Tibial nerve (tissue), 4 donors: ENCODE measurements around the gene PITPNM3. TPM values are rescaled to one million over a fixed set of nuclear protein-coding genes. Genes with fewer than 3 reads are reported as not detected.

ENCODE experiments used
- DNase-seq, 2 donors: peaks; one replicate each; pipeline ENCODE4 v3.0.0-alpha.2; 2019; ENCODE audit warnings: low spot score in 2 of 2
- H3K27ac ChIP-seq, 4 donors: fragments of 200-600 bp; sonication (generic) in 3 of 4; one replicate each; pipeline ENCODE4 v1.5.1; 2017 to 2019; ENCODE audit warnings: mild to moderate bottlenecking in 1 of 4
- H3K27me3 ChIP-seq, 2 donors: fragments of 200-600 bp; sonication (generic) in 1 of 2; one replicate each; pipeline versions ENCODE4 v1.5.1 to v1.6.0; 2017 to 2019
- H3K36me3 ChIP-seq, 3 donors: fragments of 200-600 bp; sonication (generic); one replicate each; pipeline ENCODE4 v1.5.1; 2018 to 2019
- H3K4me1 ChIP-seq, 4 donors: fragments of 200-600 bp; sonication (generic) in 3 of 4; one replicate each; pipeline ENCODE4 v1.5.1; 2017 to 2019
- H3K4me3 ChIP-seq, 4 donors: fragments of 200-600 bp; sonication (generic) in 3 of 4; one replicate each; pipeline ENCODE4 v1.5.1; 2017 to 2019; ENCODE audit warnings: mild to moderate bottlenecking in 1 of 4, moderate library complexity in 1 of 4
- H3K9me3 ChIP-seq, 4 donors: fragments of 200-600 bp; sonication (generic) in 3 of 4; one replicate each; pipeline ENCODE4 v1.5.1; 2017 to 2019
- CTCF ChIP-seq, 5 experiments: fragments of 200-600 bp in 3 of 5; fragments of 450-650 bp in 2 of 5; sonication (generic) in 3 of 5; IDR thresholded peaks; one replicate each; pipeline ENCODE4 v1.5.1; 2016 to 2019; ENCODE audit warnings: antibody characterized with exemption in 5 of 5, mild to moderate bottlenecking in 3 of 5, moderate library complexity in 2 of 5
- EP300 ChIP-seq, 2 donors: sonication (generic); formaldehyde crosslinking; IDR thresholded peaks; one replicate each; pipeline ENCODE4 v1.6.1; 2017; ENCODE audit warnings: antibody characterized with exemption in 2 of 2, mild to moderate bottlenecking in 1 of 2
- POLR2A ChIP-seq, 2 donors: fragments of 450-650 bp; IDR thresholded peaks; one replicate each; pipeline ENCODE4 v1.6.1; 2017; ENCODE audit warnings: antibody characterized with exemption in 2 of 2, mild to moderate bottlenecking in 2 of 2, moderate library complexity in 2 of 2
- WGBS, 2 donors: methylation state at CpG; one replicate each; pipeline ENCODE4 v1.1.5; 2018; 5-methylcytosine and 5-hydroxymethylcytosine counted together
- total RNA-seq, 4 donors: library from RNA; depleted of rRNA; stranded (reverse); fragments of >200 nt; gene quantifications; one replicate each; pipeline ENCODE4 v1.1.0, GENCODE V29; 2016

The PITPNM3 gene
- total RNA-seq, 4 donors from 2014 or later = 0.90 to 5.2 (median 2.3) TPM

- H3K9me3 ChIP-seq = peaks cover 0 to 7% (median 0%) of the 10 kb centered on the region in 4 donors
- TF ChIP-seq EP300 (IDR thresholded peaks at IDR 0.05) (no peak), CTCF (IDR thresholded peaks at IDR 0.05) (no peak), POLR2A (IDR thresholded peaks at IDR 0.05) (no peak)
- no peak for DNase-seq
- 77 to 80% methylated on average over 19 of the region's 19 CpGs for WGBS, 2 donors
- H3K4me1 ChIP-seq = no peaks in the 10 kb centered on the region
- H3K27me3 ChIP-seq = no peaks in the 10 kb centered on the region
- no peak overlapping the region for H3K4me3 ChIP-seq
- H3K36me3 ChIP-seq = peaks cover 0 to 35% (median 0%) of the 10 kb centered on the region in 3 donors
- H3K27ac ChIP-seq = no peak overlapping the region
These were observed 91.0 kb downstream of the PITPNM3 start for GRCh38 chr17:6465206-6466003.

GRCh38 chr17:6464446-6465041, 91.8 kb downstream of the PITPNM3 start:
- Histone ChIP-seq H3K4me1 (no peaks in the 10 kb centered on the region), H3K36me3 (peaks cover 0 to 35% (median 0%) of the 10 kb centered on the region in 3 donors), H3K27me3 (no peaks in the 10 kb centered on the region), H3K9me3 (peaks cover 0 to 7% (median 0%) of the 10 kb centered on the region in 4 donors), H3K4me3 (no peak overlapping the region), H3K27ac (no peak overlapping the region)
- TF ChIP-seq EP300 (IDR thresholded peaks at IDR 0.05) (no peak), CTCF (IDR thresholded peaks at IDR 0.05) (no peak), POLR2A (IDR thresholded peaks at IDR 0.05) (no peak)
- DNase-seq = no peak
- 89% methylated on average over 12 to 14 of the region's 14 CpGs for WGBS, 2 donors

DNA sequence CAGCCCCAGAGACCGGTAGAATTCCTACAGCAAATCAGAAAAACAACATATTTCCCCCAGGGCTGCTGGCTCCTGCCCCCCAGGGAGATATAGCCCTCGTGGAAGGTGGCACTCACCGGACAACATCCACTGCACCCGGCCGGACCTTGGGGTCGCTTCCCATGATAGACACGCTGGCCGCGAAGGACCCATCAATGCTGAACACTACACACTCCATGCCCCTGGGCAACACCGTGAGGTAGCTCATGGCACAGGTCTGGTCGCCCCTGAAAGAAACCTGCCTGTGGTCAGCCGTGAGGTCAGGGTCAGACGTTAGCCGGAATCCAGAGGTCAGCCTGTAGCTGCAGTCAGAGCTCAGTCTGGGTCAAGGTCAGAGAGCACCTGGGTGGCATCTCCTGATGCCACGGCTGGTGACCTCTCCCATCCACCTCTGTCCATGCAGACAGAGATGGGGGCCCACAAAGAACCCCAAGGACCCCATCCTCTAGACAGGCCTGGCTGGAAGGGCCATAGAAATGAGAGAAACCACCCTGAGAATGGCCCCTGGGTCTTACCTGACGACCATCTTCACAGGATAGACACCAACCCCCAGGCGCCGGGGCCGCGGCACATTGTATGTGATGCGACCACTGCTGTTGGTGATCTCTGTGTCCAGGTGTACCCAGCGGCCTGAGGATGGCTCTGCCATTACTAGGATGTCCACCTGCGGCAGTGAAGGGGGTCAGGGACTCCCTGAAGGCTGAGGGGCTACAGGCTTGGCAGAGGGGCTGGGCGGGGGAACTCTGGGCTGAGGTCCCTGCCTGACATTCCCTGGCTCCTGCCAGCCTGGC, 92.5 kb downstream of the PITPNM3 start:
- Histone ChIP-seq H3K36me3 (peaks cover 0 to 31% (median 0%) of the 10 kb centered on the region in 3 donors), H3K4me3 (no peak overlapping the region), H3K27me3 (no peaks in the 10 kb centered on the region), H3K27ac (no peak overlapping the region), H3K9me3 (peaks cover 0 to 7% (median 0%) of the 10 kb centered on the region in 4 donors), H3K4me1 (no peaks in the 10 kb centered on the region)
- no peak for DNase-seq
- TF ChIP-seq CTCF (IDR thresholded peaks at IDR 0.05) (no peak), EP300 (IDR thresholded peaks at IDR 0.05) (no peak), POLR2A (IDR thresholded peaks at IDR 0.05) (no peak)
- WGBS, 2 donors = 87 to 91% methylated on average over 23 of the region's 24 CpGs

DNA sequence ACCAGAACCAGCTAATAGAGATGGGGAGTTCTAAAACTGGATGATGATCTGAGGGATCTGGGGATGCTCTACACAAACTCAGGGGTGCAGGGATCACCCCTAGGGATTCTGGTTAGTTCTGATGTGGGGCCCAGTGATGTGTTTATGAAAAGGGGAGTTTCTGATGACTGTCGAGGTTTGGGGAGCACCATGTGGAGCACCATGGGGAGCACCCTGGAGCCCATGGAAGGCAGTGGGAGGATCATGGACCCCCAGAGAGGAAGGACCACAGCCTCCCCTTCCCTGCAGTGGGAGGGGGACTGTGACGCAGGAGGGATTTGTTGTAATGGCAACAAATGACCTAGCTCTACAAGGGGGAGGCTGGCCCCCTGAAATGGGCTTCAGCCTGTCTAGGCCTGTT, 93.7 kb downstream of the PITPNM3 start:
- TF ChIP-seq CTCF (IDR thresholded peaks at IDR 0.05) (no peak), EP300 (IDR thresholded peaks at IDR 0.05) (no peak), POLR2A (IDR thresholded peaks at IDR 0.05) (no peak)
- Histone ChIP-seq H3K27me3 (no peaks in the 10 kb centered on the region), H3K9me3 (peaks cover 0 to 5% (median 0%) of the 10 kb centered on the region in 4 donors)

More for the DNA sequence above, 93.7 kb downstream of the PITPNM3 start:
- no peaks in the 10 kb centered on the region for H3K4me1 ChIP-seq
- no peak overlapping the region for H3K27ac ChIP-seq
- WGBS, 2 donors = 82 to 89% methylated on average over 2 of the region's 2 CpGs
- H3K4me3 ChIP-seq = no peak overlapping the region
- peaks cover 0 to 21% (median 0%) of the 10 kb centered on the region in 3 donors for H3K36me3 ChIP-seq
- DNase-seq = no peak
